Right atrium auricular region (tissue), 2 donors: ENCODE results near the gene SRRM1. TPM values are rescaled to one million over a fixed set of nuclear protein-coding genes. Genes with fewer than 3 reads are reported as not detected.
"Not testable (repeated sequence)": the region's sequence is repeated elsewhere in the genome, so short reads cannot be mapped to it uniquely, and the experiment has no call there.

Experiments
- DNase-seq: peaks from one replicate; pipeline ENCODE4 v3.0.0-alpha.2; 2019; ENCODE audit warnings: low spot score
- H3K27ac ChIP-seq, 2 donors: fragments of 200-600 bp; sonication (generic); 1 replicate in 1 of 2; 2 replicates in 1 of 2; pipeline ENCODE4 v1.5.1; 2016 to 2019
- H3K27me3 ChIP-seq, 2 donors: fragments of 200-600 bp; sonication (generic); one replicate each; pipeline versions ENCODE4 v1.5.1 to v1.6.0; 2017 to 2019
- H3K36me3 ChIP-seq: fragments of 200-600 bp; sonication (generic); one replicate; pipeline ENCODE4 v1.5.1; 2016
- H3K4me1 ChIP-seq, 2 donors: fragments of 200-600 bp; sonication (generic); one replicate each; pipeline versions ENCODE4 v1.5.1 to v1.6.0; 2017 to 2019
- H3K4me3 ChIP-seq, 2 donors: fragments of 200-600 bp; sonication (generic); 1 replicate in 1 of 2; 2 replicates in 1 of 2; pipeline ENCODE4 v1.5.1; 2017 to 2019; ENCODE audit warnings: mild to moderate bottlenecking in 1 of 2, moderate library complexity in 1 of 2
- H3K9me3 ChIP-seq, 2 donors: fragments of 200-600 bp; sonication (generic); one replicate each; pipeline ENCODE4 v1.5.1; 2019
- total RNA-seq, 2 donors: library from RNA; depleted of rRNA; stranded (reverse); fragments of >200 nt; gene quantifications; one replicate each; pipeline ENCODE4 v1.1.0, GENCODE V29; 2016
- TF ChIP-seq, protein P1 (sequence below), 2 donors: fragments of 200-600 bp; sonication (generic); IDR thresholded peaks; one replicate each; pipeline ENCODE4 v1.5.1; 2019; ENCODE audit warnings: antibody characterized with exemption in 2 of 2

SRRM1 gene
- total RNA-seq, 2 donors from 2014 or later: 49.5 to 50.5 TPM

DNA sequence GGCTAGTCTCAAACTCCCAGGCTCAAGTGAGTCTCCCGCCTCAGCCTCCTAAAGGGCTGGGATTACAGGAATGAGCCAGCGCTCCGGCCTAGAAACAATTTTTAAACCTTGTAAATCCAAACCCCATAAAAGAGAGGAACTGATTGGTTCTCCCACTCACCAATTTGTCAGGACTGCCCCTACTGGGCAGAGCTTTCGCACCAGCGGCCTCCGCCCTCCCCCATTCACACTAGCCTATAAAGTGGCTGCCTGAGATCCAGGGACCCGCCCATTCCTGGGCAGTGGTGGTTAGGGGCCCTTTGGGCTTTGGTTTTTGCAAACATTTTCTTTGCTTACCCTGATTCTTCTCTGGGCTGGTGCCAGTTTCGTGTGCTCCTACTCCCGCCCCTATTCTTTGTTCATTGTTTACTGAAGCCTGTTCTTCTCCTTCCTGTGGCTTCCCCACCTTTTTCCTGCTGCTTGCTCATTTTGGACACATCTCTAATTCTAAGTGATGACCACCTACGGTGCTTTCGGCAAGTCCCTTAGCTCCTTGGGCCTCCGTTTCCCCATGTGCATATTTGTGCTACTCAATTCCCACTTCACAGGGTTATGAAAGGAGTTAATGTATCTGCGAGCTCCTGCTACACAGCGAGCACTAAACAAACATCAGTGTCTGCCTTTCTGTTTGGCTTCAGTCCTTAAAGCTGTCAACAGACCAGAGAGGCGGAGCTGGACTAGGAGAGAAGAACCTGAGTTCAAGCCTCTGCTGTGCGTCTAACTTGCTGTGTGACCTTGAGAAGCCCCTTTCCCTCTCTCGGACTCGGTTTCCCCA, 62.4 kb downstream of the SRRM1 start:
- Histone ChIP-seq H3K36me3 (no peaks in the 10 kb centered on the region), H3K4me1 (peaks cover 0 to 41% of the 10 kb centered on the region in 2 donors), H3K4me3 (peak overlapping the region in 1 of 2 donors; percentile 4), H3K27ac (peak overlapping the region; percentile 64 to 67), H3K9me3 (no peaks in the 10 kb centered on the region), H3K27me3 (no peaks in the 10 kb centered on the region)
- TF ChIP-seq, protein P1, sequence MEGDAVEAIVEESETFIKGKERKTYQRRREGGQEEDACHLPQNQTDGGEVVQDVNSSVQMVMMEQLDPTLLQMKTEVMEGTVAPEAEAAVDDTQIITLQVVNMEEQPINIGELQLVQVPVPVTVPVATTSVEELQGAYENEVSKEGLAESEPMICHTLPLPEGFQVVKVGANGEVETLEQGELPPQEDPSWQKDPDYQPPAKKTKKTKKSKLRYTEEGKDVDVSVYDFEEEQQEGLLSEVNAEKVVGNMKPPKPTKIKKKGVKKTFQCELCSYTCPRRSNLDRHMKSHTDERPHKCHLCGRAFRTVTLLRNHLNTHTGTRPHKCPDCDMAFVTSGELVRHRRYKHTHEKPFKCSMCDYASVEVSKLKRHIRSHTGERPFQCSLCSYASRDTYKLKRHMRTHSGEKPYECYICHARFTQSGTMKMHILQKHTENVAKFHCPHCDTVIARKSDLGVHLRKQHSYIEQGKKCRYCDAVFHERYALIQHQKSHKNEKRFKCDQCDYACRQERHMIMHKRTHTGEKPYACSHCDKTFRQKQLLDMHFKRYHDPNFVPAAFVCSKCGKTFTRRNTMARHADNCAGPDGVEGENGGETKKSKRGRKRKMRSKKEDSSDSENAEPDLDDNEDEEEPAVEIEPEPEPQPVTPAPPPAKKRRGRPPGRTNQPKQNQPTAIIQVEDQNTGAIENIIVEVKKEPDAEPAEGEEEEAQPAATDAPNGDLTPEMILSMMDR (IDR thresholded peaks at IDR 0.05): peak in 1 of 2 donors; percentile 14
- DNase-seq: peak; percentile 89

DNA sequence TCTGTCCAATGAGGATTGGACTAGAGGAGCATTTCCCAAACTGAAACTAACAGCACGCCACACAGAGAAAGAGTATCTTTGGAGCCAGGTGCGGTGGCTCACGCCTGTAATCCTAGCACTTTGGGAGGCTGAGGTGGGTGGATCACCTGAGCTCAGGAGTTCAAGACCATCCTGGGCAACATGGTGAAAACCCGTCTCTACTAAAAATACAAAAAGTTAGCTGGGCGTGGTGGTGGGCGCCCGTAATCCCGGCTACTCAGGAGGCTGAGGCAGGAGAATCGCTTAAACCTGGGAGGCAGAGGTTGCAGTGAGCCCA, 62.9 kb downstream of the SRRM1 start:
- H3K4me3 ChIP-seq, H3K36me3 ChIP-seq, H3K27me3 ChIP-seq, DNase-seq, H3K9me3 ChIP-seq: not testable (repeated sequence)
- Histone ChIP-seq H3K4me1 (peaks cover 0 to 41% of the 10 kb centered on the region in 2 donors), H3K27ac (peak overlapping the region; percentile 64 to 67)

DNA sequence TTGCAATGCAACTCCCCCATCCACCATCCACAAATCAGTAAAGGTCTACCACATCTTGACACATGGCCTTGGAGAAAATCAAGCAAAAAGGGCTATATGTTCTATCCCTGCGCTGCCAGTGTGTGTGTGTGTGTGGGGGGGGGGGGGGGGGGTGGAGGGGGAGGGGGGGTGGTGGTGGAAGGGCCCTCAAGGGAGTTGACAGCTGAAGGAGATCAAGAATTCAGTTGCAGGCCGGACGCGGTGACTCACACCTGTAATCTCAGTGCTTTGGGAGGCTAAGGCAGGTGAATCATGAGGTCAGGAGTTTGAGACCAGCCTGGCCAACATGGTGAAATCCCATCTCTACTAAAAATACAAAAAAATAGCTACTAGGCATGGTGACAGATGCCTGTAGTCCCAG, 64.6 kb downstream of the SRRM1 start:
- TF ChIP-seq, protein P1 (IDR thresholded peaks at IDR 0.05): no peak
- no peaks in the 10 kb centered on the region for H3K9me3 ChIP-seq
- H3K36me3 ChIP-seq: no peaks in the 10 kb centered on the region
- no peak overlapping the region for H3K27ac ChIP-seq
- H3K4me1 ChIP-seq: peaks cover 0 to 34% of the 10 kb centered on the region in 2 donors
- H3K27me3 ChIP-seq: no peaks in the 10 kb centered on the region
- DNase-seq: no peak
- H3K4me3 ChIP-seq: no peak overlapping the region

DNA sequence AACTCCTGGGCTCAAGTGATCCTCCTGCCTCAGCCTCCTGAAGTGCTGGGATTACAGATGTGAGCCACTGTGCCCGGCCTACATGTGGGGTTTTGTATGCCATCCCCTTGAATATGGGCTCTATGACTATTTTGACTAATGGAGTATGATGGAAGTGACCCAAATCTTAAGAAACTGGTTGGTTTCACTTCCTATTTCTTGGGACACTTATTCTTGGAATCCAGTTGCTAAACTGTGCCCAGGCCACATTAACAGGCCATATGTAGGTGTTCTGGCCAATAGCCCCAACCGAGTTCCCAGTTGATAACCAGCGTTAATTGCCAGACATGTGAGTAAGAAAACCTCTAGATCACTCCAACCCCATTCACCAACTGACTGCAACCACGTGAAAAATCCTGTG, 65.8 kb downstream of the SRRM1 start:
- H3K27ac ChIP-seq: no peak overlapping the region
- TF ChIP-seq, protein P1 (IDR thresholded peaks at IDR 0.05): no peak
- no peaks in the 10 kb centered on the region for H3K27me3 ChIP-seq
- H3K9me3 ChIP-seq: no peaks in the 10 kb centered on the region
- H3K4me1 ChIP-seq: peaks cover 0 to 32% of the 10 kb centered on the region in 2 donors
- no peaks in the 10 kb centered on the region for H3K36me3 ChIP-seq
- DNase-seq: no peak
- no peak overlapping the region for H3K4me3 ChIP-seq

DNA sequence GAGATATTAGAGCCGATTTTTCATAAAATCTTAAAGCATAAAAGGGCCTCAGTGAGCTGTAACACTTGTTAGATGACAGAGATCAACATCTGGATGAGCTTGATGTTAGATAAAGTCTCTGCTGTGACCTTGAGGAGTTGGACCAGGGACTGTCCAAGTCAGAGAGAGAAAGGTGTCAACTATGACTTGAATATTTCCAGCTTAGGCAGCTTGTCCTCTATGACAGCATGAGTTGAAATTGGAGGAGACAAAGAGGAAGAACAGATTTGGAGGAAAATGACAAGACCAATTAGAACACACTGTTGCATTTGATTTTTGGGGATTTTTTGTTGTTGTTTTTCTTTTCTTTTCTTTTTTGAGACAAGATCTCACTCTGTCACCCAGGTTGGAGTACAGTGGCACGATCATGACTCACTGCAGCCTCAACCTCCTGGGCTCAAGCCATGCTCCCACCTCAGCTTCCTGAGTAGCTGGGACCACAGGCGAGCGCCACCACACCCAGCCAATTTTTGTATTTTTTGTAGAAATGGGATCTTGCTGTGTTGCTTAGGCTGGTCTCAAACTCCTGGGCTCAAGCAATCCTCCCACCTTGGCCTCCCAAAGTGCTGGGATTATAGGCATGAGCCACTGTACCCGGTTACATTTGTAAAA, 66.8 kb downstream of the SRRM1 start:
- H3K36me3 ChIP-seq: no peaks in the 10 kb centered on the region
- H3K27me3 ChIP-seq: no peaks in the 10 kb centered on the region
- H3K4me1 ChIP-seq: peaks cover 0 to 26% of the 10 kb centered on the region in 2 donors
- no peak overlapping the region for H3K4me3 ChIP-seq
- no peak for DNase-seq
- H3K9me3 ChIP-seq: no peaks in the 10 kb centered on the region
- TF ChIP-seq, protein P1 (IDR thresholded peaks at IDR 0.05): no peak
- no peak overlapping the region for H3K27ac ChIP-seq

DNA sequence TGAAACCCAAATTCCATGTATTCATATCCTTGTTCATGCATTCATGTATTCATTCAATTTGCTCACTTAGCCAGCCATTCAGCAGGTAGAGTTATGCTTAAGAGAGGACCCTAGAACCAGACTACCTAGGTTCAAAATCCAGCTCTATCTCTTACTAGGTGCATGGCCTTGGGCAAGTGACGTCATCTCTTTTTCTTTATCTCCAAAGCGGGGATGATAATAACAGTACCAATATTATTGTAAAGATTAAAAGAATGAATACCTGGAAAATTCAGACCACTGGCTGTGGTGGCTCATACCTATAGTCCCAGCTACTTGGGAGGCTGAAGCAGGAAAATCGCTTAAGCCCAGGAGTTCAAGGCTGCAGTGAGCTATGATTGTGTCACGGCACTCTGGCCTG, 68.2 kb downstream of the SRRM1 start:
- Histone ChIP-seq H3K27ac (no peak overlapping the region), H3K27me3 (no peaks in the 10 kb centered on the region)

More for the DNA sequence above, 68.2 kb downstream of the SRRM1 start:
- Histone ChIP-seq H3K36me3 (no peaks in the 10 kb centered on the region), H3K4me1 (peaks cover 0 to 12% of the 10 kb centered on the region in 2 donors), H3K9me3 (no peaks in the 10 kb centered on the region), H3K4me3 (no peak overlapping the region)
- DNase-seq: no peak
- TF ChIP-seq, protein P1 (IDR thresholded peaks at IDR 0.05): no peak
